Ishikawa (cell line): Measurements from ENCODE around the gene PRPF6.

Experiments used
- CEBPB ChIP-seq: IDR thresholded peaks from 2 replicates; pipeline ENCODE4 v1.6.1; 2012
- EP300 ChIP-seq: IDR thresholded peaks from 2 replicates; pipeline ENCODE4 v1.6.1; 2012; ENCODE audit warnings: borderline replicate concordance
- RAD21 ChIP-seq: IDR thresholded peaks from 2 replicates; pipeline ENCODE4 v1.6.1; 2012; ENCODE audit warnings: low read depth
- YY1 ChIP-seq: IDR thresholded peaks from 2 replicates; pipeline ENCODE4 v1.6.1; 2012; ENCODE audit warnings: low read depth
- TF ChIP-seq, protein P1 (sequence below): IDR thresholded peaks from 2 replicates; pipeline ENCODE4 v1.6.1; 2012
- TF ChIP-seq, protein P2 (sequence below): IDR thresholded peaks from 2 replicates; pipeline ENCODE4 v1.6.1; 2012; ENCODE audit warnings: low read depth, mild to moderate bottlenecking

- no peak for TF ChIP-seq EP300
- TF ChIP-seq, protein P1, sequence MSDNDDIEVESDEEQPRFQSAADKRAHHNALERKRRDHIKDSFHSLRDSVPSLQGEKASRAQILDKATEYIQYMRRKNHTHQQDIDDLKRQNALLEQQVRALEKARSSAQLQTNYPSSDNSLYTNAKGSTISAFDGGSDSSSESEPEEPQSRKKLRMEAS = no peak
- no peak for TF ChIP-seq RAD21
- no peak for TF ChIP-seq CEBPB
- TF ChIP-seq, protein P2, sequence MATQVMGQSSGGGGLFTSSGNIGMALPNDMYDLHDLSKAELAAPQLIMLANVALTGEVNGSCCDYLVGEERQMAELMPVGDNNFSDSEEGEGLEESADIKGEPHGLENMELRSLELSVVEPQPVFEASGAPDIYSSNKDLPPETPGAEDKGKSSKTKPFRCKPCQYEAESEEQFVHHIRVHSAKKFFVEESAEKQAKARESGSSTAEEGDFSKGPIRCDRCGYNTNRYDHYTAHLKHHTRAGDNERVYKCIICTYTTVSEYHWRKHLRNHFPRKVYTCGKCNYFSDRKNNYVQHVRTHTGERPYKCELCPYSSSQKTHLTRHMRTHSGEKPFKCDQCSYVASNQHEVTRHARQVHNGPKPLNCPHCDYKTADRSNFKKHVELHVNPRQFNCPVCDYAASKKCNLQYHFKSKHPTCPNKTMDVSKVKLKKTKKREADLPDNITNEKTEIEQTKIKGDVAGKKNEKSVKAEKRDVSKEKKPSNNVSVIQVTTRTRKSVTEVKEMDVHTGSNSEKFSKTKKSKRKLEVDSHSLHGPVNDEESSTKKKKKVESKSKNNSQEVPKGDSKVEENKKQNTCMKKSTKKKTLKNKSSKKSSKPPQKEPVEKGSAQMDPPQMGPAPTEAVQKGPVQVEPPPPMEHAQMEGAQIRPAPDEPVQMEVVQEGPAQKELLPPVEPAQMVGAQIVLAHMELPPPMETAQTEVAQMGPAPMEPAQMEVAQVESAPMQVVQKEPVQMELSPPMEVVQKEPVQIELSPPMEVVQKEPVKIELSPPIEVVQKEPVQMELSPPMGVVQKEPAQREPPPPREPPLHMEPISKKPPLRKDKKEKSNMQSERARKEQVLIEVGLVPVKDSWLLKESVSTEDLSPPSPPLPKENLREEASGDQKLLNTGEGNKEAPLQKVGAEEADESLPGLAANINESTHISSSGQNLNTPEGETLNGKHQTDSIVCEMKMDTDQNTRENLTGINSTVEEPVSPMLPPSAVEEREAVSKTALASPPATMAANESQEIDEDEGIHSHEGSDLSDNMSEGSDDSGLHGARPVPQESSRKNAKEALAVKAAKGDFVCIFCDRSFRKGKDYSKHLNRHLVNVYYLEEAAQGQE = no peak
- TF ChIP-seq YY1 = no peak
Observed at GRCh38 chr20:64025101-64025825, 44.3 kb downstream of the PRPF6 start.
